ENCODE measurements around the gene SHTN1.

Gene SHTN1

DNA sequence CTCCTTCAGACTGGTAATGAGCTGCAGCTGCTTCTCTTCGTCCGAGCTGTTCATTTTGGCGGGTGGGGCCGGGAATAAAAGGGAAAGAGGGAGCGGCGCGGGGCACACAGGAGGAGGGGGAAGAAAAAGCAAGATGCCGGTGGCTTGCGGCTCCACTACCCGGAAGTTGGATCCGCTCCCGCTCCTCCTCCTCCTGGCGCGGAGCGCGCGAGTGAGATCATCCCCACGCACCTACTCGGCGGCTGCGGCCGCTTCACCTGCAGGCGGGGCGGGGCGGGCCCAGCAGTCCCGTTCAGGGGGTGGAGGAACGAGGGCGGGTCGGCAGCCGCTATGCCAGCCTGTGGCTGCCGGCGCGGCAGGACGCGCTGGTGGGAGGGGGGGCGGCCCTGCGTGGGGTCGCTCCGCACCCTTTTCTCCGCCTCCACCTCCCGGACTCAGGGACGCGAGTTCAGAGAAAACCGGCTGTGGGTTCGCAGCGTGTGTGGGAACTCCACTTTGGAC, at the start of gene SHTN1:
TSS of gene SHTN1 (minus strand) at position 162 of the 501 bp plus-strand sequence. CDS start at position 54, 108 bp downstream.
- no peak for DNase-seq

DNA sequence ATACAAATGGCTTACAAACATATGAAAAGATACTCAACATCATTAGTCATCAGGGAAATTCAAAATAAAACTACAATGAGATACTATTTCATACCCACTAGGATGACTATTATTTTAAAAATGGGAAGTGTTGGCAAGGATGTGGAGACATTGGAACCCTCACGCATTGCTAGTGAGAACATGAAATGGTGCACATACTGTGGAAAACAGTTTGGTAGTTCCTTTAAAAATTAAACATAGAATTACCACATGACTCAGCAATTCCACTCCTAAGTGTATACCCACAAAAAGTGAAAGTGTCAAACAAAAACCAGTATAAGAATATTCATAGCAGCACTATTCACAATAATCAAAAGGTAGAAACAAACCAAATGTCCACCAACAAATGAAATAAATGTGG, 48.5 kb upstream of the SHTN1 start:
- DNase-seq: no peak

GRCh38 chr10:117047947-117048346, 43.0 kb upstream of the SHTN1 start:
- no peak for DNase-seq

- DNase-seq: no peak
Observed at GRCh38 chr10:117016266-117016665, 11.3 kb upstream of the SHTN1 start.

DNA sequence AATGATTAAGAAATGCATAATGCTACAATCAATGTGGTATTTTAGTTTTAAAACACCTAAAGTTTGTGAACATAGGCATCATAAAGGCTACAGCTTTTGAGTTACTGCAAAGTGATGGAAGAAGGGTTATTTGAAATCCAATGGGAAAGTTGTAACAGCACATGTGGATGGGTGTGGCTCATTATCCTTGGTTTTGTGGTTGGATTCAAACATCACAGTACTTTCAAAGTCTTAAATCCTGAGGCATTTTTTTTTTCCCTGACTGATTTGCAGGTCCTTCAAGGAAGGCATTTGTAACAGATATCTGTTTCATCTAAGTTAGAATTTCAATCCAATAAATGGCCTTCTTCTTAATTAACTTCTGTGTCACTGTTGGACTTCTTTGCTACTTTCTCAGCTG, 9.8 kb upstream of the SHTN1 start:
- DNase-seq: no peak

DNA sequence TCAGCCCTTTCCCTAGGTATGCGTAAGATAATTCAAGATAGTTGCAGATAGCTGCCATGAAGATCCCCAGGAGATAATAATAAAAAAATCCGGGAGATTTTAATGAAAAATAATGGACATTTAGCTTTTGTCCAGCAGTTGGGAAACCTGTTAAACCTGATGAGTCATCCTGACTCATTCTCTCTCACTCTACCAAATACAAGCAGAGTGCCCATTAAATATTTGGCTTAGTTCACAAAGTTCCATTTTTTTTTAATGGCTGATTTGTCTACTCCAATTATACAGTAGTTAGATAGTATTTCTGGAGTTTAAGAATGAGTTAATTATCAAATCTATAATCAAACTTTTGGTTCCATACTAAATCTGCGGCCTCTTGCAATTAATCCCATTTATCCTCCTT, 2.1 kb upstream of the SHTN1 start:
- no peak for DNase-seq

- no peak for DNase-seq
Observed at GRCh38 chr10:117005527-117006055, 604 bp upstream of the SHTN1 start.

GRCh38 chr10:117004227-117005025, 561 bp downstream of the SHTN1 start:
- DNase-seq: no peak

- DNase-seq: no peak
Observed at GRCh38 chr10:117003336-117003735, 1.7 kb downstream of the SHTN1 start.

DNA sequence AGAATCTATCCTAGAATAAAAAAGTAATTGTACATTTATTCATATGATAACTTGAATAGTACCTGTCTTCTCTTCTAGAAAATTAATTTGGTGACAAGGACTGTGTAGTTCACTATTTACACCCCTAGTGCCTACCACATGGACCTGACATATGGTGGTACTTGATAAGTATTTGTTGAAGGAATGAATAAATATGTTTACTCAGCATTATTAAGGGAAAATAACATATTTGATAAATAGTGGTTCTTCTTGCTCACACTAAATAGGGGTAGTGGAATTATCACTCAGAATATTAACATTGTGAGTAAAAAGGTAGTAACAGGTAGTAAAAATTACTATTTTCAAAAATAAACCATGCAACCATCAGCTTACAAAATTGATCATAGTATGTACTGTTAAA, 2.8 kb downstream of the SHTN1 start:
- DNase-seq: no peak

DNA sequence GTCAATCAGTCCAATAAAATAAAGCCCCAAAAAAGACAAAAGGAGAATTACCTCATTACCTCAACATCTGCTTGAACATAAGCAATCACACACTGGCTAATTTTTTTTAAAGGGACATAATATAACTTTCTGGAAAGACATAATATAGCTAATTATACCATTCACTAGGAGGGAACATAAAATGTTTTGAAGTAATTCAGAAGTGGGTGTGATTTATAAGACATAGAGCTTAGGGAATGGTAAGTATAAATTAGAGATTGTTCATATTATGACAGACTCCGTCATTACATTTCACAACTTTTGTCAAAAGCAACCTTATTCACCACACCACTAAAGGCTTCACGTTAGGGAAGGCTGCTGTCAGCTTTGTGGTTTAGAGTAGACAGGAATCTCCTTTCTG, 3.8 kb downstream of the SHTN1 start:
- no peak for DNase-seq

GRCh38 chr10:117000580-117000979, 4.4 kb downstream of the SHTN1 start:
- no peak for DNase-seq

GRCh38 chr10:116998172-116998571, 6.8 kb downstream of the SHTN1 start:
- no peak for DNase-seq

GRCh38 chr10:116997015-116997414, 8.0 kb downstream of the SHTN1 start:
- DNase-seq: no peak

DNA sequence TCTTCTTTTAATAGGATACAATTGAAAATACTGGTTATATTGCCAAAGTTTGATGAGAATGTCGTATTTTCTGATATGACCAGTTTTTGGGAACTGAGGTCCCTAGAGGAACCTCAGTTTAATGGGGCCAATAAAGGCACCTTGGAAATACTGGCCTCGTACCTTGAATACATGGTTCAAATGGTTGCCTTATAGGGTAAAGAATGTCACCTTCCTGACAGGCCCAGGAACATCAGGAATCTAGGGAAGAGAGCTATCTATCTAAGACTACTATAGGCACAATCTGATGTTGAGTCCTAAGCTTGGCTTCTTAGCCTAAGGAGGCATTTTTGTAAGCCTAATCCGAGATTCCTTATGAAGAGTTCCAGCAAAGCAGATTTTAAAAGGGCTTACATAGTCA, 9.3 kb downstream of the SHTN1 start:
- DNase-seq: no peak

GRCh38 chr10:116994113-116994890, 10.7 kb downstream of the SHTN1 start:
- DNase-seq: no peak

- DNase-seq: no peak
Observed at GRCh38 chr10:116993610-116994009, 11.4 kb downstream of the SHTN1 start.

DNA sequence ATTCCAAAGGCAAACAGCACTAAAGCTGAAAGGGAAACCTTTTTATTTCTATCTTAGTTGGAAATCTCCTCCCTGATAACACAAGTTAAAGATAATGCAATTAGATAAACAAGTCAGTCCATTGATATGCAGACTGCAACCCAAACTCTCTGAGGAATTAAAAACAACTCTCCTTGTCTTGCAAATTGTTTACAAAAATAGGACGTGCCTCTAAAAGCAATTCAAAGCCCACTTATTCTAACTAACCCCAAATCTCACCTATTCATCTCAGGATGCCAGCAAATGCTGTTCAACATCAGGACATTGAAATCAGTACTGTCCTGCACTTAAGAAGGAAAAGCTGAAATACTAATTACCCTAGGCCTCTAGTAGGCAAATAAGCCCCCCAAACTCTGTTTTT, 12.8 kb downstream of the SHTN1 start:
- no peak for DNase-seq

DNA sequence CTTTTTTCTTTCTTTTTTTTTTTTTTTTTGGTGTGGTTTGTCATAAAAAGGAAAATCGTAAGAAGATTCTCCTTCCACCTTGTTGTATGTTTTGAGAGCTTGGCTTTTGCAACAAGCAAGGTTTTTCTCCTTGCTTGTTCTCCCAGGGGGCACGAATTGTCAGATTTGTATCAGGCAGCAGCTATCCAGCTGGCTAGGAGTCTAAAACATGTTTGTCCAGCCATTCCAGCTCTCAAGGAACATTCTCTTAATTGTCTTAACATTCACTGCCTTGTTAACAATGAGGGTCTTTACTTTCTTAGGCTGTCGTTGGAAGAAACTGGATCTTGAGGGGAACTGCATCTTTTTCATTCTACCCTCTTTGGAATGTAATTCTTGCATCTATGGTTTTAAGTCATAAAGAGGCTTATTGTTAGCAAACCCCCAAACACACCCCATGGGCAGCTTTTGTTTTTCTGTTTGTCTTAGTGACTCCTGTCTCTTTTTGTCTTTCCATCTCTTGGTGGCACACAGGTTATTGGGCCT, 14.6 kb downstream of the SHTN1 start:
- no peak for DNase-seq

DNA sequence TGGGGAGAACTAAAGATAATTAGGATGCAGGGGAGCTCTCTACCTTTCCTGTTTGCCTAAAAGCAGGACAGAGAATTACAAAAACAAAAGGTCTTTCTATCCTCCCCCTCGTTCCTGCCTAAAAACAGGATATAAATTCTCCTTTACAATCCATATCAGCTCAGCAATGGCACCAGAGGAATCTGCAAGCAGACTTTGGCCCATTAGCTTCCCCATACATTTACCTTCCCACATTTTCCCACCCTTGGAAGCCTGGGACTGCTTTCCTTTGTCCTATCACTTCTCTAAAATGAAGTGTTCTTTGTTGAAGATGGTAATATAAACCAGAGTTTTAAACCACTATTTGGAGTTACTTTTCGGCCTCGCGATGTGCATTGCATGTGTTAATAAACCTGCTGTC, 15.5 kb downstream of the SHTN1 start:
- DNase-seq: no peak

DNA sequence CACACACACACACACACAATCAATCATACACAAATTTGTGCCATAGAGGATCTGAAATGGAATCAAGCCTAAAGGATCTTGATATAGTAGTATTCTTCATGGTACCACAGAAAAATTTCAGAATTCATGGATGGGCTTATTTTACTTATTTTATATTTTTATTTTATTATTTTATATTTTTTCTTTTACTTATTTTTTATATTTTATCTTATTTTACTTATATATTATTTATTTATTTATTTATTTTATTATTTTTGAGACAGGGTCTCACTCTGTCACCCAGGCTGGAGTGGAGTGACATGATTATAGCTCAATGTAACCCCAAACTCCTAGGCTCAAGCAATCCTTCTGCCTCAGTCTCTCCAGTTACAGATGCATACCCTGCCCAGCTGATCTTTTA, 16.7 kb downstream of the SHTN1 start:
- no peak for DNase-seq

DNA sequence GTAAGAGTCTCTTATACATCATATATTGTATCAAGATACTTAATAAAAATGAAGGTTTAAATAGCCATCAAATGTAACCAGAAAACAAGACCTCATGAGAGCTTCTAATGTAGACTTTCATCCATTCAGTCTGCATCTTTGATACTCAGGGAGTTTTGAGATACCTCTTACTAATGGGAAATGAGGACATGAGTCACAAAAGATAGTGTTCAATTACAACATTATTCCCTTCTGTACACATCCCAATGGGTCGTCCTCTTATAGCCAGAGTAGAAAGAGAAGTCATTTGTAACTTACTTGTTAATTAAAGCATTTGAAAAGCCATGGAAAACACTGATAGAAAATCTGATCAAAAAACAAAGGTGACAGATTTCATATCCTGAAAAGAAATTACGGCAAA, 19.4 kb downstream of the SHTN1 start:
- no peak for DNase-seq

GRCh38 chr10:116984202-116984990, 20.6 kb downstream of the SHTN1 start:
- no peak for DNase-seq

Data from activated CD8-positive, alpha-beta memory T cell treated with anti-CD3 and anti-CD28 coated beads for 24 hours (primary cell).